Measurements from ENCODE around the gene ST3GAL6.
A peak's percentile ranks its signal among the peaks of the same experiment; 100 is the strongest.

ST3GAL6 gene

GRCh38 chr3:98722389-98722788 lies 40.8 kb upstream of the ST3GAL6 start:
- no peak for DNase-seq (ENCODE audit: low read depth)
- TF ChIP-seq POLR2A (IDR thresholded peaks at IDR 0.05; ENCODE audit: extremely low read depth, insufficient read length) (no peak), MYC (IDR thresholded peaks at IDR 0.05; ENCODE audit: low read depth, low read length) (no peak), CTCF (IDR thresholded peaks at IDR 0.05; ENCODE audit: low read depth, low read length) (no peak), MAX (IDR thresholded peaks at IDR 0.05; ENCODE audit: low read depth, low read length) (no peak)

GRCh38 chr3:98725352-98725751 lies 37.8 kb upstream of the ST3GAL6 start:
- no peak for DNase-seq (ENCODE audit: low read depth)
- no peak for TF ChIP-seq POLR2A (IDR thresholded peaks at IDR 0.05; ENCODE audit: extremely low read depth, insufficient read length)
- no peak for TF ChIP-seq MYC (IDR thresholded peaks at IDR 0.05; ENCODE audit: low read depth, low read length)
- TF ChIP-seq CTCF (IDR thresholded peaks at IDR 0.05; ENCODE audit: low read depth, low read length): no peak
- TF ChIP-seq MAX (IDR thresholded peaks at IDR 0.05; ENCODE audit: low read depth, low read length): no peak
- H3K4me3 ChIP-seq (ENCODE audit: low read depth, low read length): no peak overlapping the region

More at GRCh38 chr3:98722389-98722788, 40.8 kb upstream of the ST3GAL6 start:
- no peak overlapping the region for H3K4me3 ChIP-seq (ENCODE audit: low read depth, low read length)

GRCh38 chr3:98726084-98726483 lies 37.1 kb upstream of the ST3GAL6 start:
- TF ChIP-seq MYC (IDR thresholded peaks at IDR 0.05; ENCODE audit: low read depth, low read length) (no peak), CTCF (IDR thresholded peaks at IDR 0.05; ENCODE audit: low read depth, low read length) (no peak), POLR2A (IDR thresholded peaks at IDR 0.05; ENCODE audit: extremely low read depth, insufficient read length) (no peak), MAX (IDR thresholded peaks at IDR 0.05; ENCODE audit: low read depth, low read length) (no peak)
- H3K4me3 ChIP-seq (ENCODE audit: low read depth, low read length): no peak overlapping the region
- DNase-seq (ENCODE audit: low read depth): no peak

- DNase-seq (ENCODE audit: low read depth): no peak
- H3K4me3 ChIP-seq (ENCODE audit: low read depth, low read length): no peak overlapping the region
- no peak for TF ChIP-seq POLR2A (IDR thresholded peaks at IDR 0.05; ENCODE audit: extremely low read depth, insufficient read length)
- no peak for TF ChIP-seq MYC (IDR thresholded peaks at IDR 0.05; ENCODE audit: low read depth, low read length)
- TF ChIP-seq CTCF (IDR thresholded peaks at IDR 0.05; ENCODE audit: low read depth, low read length): no peak
- TF ChIP-seq MAX (IDR thresholded peaks at IDR 0.05; ENCODE audit: low read depth, low read length): no peak
Measured at GRCh38 chr3:98727638-98728037, 35.5 kb upstream of the ST3GAL6 start.

GRCh38 chr3:98728672-98729071 lies 34.5 kb upstream of the ST3GAL6 start:
- DNase-seq (ENCODE audit: low read depth): no peak
- no peak for TF ChIP-seq MAX (IDR thresholded peaks at IDR 0.05; ENCODE audit: low read depth, low read length)
- TF ChIP-seq MYC (IDR thresholded peaks at IDR 0.05; ENCODE audit: low read depth, low read length): no peak
- no peak for TF ChIP-seq POLR2A (IDR thresholded peaks at IDR 0.05; ENCODE audit: extremely low read depth, insufficient read length)
- no peak for TF ChIP-seq CTCF (IDR thresholded peaks at IDR 0.05; ENCODE audit: low read depth, low read length)
- H3K4me3 ChIP-seq (ENCODE audit: low read depth, low read length): no peak overlapping the region

GRCh38 chr3:98730338-98730737 lies 32.8 kb upstream of the ST3GAL6 start:
- peak; percentile 67 for DNase-seq (ENCODE audit: low read depth)
- no peak overlapping the region for H3K4me3 ChIP-seq (ENCODE audit: low read depth, low read length)
- no peak for TF ChIP-seq CTCF (IDR thresholded peaks at IDR 0.05; ENCODE audit: low read depth, low read length)
- TF ChIP-seq MYC (IDR thresholded peaks at IDR 0.05; ENCODE audit: low read depth, low read length): no peak
- no peak for TF ChIP-seq POLR2A (IDR thresholded peaks at IDR 0.05; ENCODE audit: extremely low read depth, insufficient read length)
- no peak for TF ChIP-seq MAX (IDR thresholded peaks at IDR 0.05; ENCODE audit: low read depth, low read length)

Measured in NB4 (cell line).